ENCODE measurements around the gene CD151.

- no peak for TF ChIP-seq POLR2A (IDR thresholded peaks at IDR 0.05; ENCODE audit: low read length)
- no peak for TF ChIP-seq GATA1 (IDR thresholded peaks at IDR 0.05; ENCODE audit: low read depth, low read length)
Observed at GRCh38 chr11:804599-804964, 28.2 kb upstream of the CD151 start.

Measured in erythroblast (primary cell).